Measurements from ENCODE around the gene TBX21.
"Not testable (repeated sequence)": the region's sequence is repeated elsewhere in the genome, so short reads cannot be mapped to it uniquely, and the experiment has no call there.

Gene TBX21

DNA sequence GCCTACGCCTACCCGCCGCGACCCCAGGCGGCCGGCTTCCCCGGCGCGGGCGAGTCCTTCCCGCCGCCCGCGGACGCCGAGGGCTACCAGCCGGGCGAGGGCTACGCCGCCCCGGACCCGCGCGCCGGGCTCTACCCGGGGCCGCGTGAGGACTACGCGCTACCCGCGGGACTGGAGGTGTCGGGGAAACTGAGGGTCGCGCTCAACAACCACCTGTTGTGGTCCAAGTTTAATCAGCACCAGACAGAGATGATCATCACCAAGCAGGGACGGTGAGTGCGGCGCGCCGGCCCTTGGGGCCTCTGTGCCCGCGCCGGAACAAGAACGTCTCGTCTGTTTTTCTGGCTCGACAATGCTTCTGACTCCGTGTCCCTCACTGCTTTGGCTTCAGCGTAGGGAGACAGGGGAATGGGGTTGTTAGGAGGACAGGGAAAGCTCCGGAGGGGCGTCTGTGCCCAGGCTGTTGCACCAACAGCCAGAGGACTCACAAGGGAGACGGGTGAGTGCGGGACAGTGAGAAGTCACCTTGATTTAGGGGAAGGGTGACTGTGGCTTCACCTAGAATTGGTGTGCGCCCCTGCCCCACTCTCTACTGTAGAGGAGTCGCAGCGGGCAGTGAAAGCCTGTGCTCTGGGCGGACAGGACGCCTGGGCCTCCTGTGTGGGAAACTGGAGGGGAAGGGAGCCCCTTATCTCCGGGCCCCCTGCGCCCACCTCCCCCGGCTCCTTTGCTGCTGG, 806 bp downstream of the TBX21 start:
- peak; percentile 45 for DNase-seq (ENCODE audit: low spot score)

DNA sequence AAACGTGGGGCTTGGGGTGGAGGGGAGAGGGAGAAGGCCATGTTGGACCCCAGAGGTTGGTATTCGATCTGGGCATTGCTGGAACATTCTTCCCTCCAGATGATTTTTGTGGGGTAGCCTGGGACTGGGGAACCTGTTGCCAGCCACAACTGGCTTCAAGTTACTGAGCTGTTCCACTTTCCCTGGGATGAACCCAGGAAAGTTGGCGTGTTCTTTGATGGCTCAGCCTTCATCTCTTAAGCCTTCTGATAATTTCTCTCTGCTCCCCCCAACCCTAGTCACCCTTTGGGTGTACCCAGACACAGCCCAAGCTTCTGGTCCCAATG, 2.1 kb downstream of the TBX21 start:
- no peak for DNase-seq (ENCODE audit: low spot score)

DNA sequence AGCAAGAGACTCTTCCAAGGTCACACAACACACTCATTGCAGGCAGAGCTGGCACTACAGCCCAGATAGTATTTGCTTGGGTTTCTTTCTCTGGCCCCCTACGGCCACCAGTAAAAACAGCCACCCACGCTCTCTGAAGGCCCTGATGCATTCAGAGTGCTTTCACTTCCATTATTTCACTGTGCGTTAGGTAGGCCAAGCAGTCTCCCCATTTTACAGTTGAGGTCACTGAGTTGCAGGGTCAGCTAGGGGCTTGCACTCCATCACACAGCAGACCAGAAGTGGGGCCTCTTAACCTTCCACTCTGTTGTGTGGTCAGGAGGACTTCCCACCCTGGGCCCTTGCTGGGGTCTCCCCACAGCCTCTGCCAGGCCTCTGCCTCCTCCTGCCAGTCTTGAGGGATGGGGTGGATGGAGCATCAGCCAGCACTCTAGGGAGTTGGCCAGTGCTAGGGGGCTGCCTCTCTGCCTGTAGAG, 2.5 kb downstream of the TBX21 start:
- DNase-seq (ENCODE audit: low spot score) = peak; percentile 2

GRCh38 chr17:47736501-47737495, 3.8 kb downstream of the TBX21 start:
- DNase-seq (ENCODE audit: low spot score) = no peak

DNA sequence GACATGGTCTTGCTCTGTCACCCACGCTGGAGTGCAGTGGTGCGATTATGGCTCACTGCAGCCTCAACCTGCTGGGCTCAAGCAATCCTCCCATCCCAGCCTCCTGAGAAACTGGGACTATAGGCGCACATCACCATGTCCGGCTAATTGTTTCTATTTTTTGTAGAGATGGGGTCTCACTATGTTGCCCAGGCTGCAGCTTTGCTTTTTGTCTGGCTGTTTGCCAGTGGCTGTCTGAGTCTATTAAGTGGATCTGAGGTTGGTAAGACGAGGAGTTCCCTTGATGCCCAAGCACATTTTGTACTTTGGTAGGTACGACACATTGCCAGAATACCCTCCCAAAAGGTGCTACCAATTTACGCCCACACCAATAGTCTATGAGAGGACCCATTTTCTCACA, 5.1 kb downstream of the TBX21 start:
- no peak for DNase-seq (ENCODE audit: low spot score)

DNA sequence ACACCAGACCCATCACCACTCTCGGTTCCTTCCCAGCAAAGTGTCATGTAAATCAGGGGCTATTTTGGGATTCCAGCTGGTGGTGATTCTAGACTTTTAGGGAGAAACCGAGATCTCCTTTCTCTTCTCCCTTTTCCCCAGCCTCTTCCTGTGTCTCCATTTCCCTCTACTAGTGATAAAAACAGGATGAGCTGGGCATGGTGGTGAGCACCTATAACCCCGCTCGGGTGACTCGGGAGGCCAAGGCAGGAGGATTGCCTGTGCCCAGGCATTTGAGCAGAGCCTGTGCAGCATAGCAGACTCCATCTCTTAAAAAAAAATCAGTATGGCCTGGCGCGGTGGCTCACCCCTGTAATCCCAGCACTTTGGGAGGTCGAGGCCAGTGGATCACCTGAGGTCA, 6.1 kb downstream of the TBX21 start:
- no peak for DNase-seq (ENCODE audit: low spot score)

DNA sequence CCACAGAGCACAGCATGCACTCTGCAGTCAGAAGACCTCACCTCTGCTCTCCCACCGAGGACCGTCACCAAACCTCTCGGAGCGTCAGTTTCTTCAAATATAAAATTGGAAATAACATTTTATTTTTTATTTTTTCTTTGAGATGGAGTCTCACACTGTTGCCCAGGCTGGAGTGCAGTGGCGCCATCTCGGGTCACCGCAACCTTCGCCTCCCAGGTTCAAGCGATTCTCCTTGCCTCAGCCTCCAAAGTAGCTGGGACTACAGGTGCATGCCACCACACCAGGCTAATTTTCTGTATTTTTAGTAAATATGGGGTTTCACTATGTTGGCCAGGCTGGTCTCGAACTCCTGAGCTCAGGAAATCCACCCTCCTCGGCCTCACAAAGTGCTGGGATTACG, 6.9 kb downstream of the TBX21 start:
- not testable (repeated sequence) for DNase-seq (ENCODE audit: low spot score)

DNA sequence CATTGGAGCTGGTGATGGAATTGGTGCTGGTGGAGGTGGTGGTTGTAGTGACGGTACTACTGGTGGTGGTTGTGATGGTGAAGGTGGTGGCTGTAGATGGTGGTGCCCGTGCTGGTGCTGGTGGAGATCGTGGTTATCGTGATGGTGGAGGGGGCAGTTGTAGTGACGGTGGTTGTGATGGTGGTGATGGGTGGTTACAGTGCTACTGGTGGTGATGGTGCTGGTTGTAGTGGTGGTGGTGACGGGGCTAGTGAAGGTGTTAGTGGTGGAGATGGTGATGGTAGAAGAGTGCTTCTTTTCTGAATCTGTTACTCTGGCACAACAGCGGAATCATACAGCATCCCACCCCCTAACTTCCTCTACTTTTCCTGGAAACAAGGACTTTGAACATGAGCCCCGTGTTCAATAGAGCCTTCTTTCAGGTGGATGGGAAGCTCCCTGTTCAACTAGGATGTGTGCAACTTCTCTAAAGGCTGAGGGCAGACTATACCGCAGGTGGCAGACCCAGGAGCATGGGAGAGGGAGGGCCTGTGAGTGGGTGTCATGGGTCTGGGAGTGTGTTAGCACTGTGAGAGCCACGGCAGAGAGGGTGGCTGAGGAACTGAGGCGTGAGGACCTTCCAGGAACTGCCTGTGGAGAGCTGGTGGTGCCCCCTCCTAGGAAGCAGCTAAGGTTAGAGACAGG, 8.2 kb downstream of the TBX21 start:
- DNase-seq (ENCODE audit: low spot score) = peak; percentile 2

- DNase-seq (ENCODE audit: low spot score) = no peak
These were observed 8.7 kb downstream of the TBX21 start for GRCh38 chr17:47741793-47742145.

GRCh38 chr17:47742319-47743181, 9.5 kb downstream of the TBX21 start:
- peak; percentile 94 for DNase-seq (ENCODE audit: low spot score)

DNA sequence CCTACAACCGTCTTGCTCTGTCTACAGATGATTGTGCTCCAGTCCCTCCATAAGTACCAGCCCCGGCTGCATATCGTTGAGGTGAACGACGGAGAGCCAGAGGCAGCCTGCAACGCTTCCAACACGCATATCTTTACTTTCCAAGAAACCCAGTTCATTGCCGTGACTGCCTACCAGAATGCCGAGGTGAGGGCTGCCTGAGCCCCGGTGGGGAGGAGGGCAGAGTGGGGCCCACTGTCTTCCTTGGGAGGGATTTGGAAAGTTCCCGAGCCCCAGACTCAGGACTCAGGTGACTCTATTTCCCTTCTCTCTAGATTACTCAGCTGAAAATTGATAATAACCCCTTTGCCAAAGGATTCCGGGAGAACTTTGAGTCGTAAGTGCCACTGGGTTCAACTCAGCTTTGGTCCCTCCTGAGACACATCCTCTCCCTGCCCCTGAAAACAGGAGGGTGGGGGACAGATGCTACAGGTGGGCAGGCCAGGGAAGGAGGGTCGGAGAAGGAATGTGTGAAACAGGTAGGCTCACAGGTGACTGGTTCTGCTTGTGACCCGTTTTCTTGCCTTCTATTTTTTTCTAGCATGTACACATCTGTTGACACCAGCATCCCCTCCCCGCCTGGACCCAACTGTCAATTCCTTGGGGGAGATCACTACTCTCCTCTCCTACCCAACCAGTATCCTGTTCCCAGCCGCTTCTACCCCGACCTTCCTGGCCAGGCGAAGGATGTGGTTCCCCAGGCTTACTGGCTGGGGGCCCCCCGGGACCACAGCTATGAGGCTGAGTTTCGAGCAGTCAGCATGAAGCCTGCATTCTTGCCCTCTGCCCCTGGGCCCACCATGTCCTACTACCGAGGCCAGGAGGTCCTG, 11.4 kb downstream of the TBX21 start:
- DNase-seq (ENCODE audit: low spot score) = no peak

- no peak for DNase-seq (ENCODE audit: low spot score)
These were observed 12.0 kb downstream of the TBX21 start for GRCh38 chr17:47745037-47745380.

GRCh38 chr17:47751471-47751870, 18.4 kb downstream of the TBX21 start:
- no peak for DNase-seq (ENCODE audit: low spot score)

DNA sequence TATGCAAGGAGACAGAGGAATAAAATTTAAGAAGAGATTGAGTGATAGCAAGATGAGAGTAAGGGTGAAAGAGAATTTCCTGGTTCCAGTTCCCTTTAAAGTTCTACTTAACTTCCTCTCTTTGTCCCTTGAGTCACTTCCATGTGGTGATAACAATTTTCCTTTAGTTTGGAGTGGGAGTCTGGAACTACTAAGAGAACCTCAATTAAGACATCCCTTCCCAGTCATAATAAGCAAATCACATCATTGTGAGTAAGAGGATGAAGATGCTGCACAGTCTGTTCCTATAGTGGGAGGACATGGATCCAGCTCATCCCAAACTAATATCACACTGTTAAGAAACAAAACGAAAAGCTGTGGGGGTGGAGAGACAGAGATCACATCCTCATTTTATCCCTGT, 24.4 kb downstream of the TBX21 start:
- DNase-seq (ENCODE audit: low spot score) = no peak

DNA sequence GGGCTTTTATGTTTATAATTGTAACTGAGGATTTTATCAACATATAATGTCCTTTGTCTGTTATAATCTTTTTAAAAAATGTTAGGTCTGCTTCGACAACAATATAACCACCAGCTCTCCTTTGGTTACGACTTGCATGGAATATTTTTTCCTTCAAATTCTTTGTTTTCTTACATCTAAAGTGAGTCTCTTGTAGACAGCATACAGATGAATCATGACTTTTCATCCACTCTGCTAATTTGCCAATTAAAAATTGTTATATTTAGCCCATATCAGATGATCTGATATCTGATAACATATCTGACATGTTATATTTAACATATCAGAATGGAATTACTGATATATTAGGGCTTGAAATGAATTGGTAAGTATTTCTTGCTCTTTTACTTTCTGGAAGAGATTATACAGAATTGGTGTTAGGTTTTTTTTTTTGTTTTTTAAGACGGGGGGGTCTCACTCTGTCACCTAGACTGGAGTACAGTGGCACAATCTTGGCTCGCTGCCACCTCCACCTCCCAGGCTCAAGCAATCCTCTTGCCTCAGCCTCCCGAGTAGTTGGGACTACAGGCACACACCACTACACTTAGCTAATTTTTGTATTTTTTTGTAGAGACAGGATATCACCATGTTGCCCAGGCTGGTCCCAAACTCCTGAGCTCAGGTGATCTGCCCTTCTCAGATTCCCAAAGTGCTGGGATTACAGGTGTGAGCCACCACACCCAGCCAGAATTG, 27.5 kb downstream of the TBX21 start:
- no peak for DNase-seq (ENCODE audit: low spot score)

DNA sequence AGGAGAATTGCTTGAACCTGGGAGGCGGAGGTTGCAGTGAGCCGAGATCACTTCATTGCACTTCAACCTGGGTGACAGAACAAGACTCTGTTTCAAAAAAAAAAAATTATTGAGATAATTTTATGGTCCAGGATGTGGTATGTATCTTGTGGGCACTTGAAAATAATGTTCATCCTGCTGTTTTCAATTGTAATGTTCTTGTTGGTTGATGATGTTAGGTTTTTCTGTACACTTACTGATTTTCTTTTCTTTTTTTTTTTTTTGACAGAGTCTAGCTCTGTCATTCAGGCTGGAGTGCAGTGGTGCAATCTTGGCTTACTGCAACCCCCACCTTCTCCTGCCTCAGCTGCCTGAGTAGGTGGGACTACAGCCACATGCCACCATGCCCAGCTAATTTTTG, 29.7 kb downstream of the TBX21 start:
- DNase-seq (ENCODE audit: low spot score) = no peak

- no peak for DNase-seq (ENCODE audit: low spot score)
These were observed 31.0 kb downstream of the TBX21 start for GRCh38 chr17:47763913-47764582.

DNA sequence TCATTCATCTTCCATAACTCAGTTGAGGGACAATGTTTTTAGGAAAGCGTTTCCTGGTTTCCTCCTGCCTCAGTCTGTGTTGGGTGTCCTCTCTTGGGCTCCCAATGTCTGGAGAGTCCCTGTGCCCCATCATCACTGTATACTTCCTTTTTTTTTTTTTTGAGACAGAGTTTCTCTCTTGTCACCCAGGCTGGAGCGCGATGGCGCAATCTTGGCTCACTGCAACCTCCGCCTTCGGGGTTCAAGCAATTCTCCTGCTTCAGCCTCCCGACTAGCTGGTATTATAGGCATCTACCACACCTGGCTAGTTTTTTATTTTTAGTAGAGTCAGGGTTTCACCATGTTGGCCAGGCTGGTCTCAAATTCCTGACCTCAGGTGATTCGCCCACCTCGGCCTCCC, 40.6 kb downstream of the TBX21 start:
- not testable (repeated sequence) for DNase-seq (ENCODE audit: low spot score)

- DNase-seq (ENCODE audit: low spot score) = no peak
These were observed 41.3 kb downstream of the TBX21 start for GRCh38 chr17:47774331-47774730.

Data from iPS-NIHi11 (cell line).